Stimulated activated CD8-positive, alpha-beta memory T cell treated with anti-CD3 and anti-CD28 coated beads, Interleukin-15, amount 100 ng/mL, for 24 hours (primary cell): ENCODE measurements around the gene ALDH9A1.

Source experiments
- DNase-seq: peaks from one replicate; pipeline ENCODE4 v3.0.0-alpha.2; 2020; ENCODE audit warnings: low read depth

Gene ALDH9A1

GRCh38 chr1:165623624-165624023, 74.7 kb downstream of the ALDH9A1 start:
- DNase-seq, result no peak

GRCh38 chr1:165619647-165620151, 78.7 kb downstream of the ALDH9A1 start:
- no peak for DNase-seq

GRCh38 chr1:165616987-165617546, 81.3 kb downstream of the ALDH9A1 start:
- DNase-seq, result no peak

GRCh38 chr1:165616054-165616612, 82.2 kb downstream of the ALDH9A1 start:
- DNase-seq, result no peak
